Activated T-cell treated with anti-CD3 and anti-CD28 coated beads for 24 hours (primary cell): ENCODE data around the gene FRS3.
A peak's percentile ranks its signal among the peaks of the same experiment; 100 is the strongest.

Experiments used
- DNase-seq: peaks from one replicate; pipeline ENCODE4 v3.0.0-alpha.2; 2020; ENCODE audit warnings: low read depth

The FRS3 gene

DNA sequence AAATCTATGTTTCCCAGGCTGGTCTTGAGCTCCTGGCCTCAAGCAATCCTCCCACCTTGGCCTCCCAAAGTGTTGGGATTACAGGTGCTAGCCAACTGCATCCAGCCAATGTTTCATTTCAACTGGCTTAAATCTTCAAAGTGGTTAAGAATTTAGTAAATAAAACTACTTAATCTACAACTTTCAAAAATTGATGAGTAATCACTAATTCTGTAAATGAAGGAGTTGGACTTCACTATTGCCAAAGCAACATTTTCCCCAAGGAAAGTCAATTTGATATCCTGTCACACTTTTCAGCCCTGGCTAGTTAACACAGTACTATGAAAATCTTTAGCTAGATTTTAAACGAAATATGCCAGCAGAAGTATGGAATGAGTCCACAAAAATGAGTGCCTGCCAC lies 11.6 kb upstream of the FRS3 start:
- no peak for DNase-seq

DNA sequence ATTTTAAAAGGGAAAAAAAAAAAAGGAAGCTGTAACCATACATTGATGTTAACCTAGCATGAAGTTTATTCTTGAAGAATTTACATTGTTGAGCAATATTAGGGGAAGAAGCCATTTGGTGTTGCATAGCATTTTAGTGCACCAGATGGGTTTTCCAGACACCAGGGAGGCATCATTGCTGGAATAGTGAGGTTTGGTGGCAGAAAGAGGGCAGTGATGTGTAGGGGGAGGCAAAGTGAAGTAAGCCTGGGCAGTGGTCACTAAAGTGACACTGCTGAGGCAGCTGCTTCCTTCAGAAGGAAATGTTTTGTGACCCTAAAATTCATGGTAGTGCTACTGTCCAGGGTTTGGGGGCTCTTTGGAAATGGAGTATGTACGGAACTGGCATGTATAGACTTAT lies 10.3 kb upstream of the FRS3 start:
- DNase-seq = no peak

GRCh38 chr6:41789390-41789724 lies 9.7 kb upstream of the FRS3 start:
- DNase-seq = no peak

DNA sequence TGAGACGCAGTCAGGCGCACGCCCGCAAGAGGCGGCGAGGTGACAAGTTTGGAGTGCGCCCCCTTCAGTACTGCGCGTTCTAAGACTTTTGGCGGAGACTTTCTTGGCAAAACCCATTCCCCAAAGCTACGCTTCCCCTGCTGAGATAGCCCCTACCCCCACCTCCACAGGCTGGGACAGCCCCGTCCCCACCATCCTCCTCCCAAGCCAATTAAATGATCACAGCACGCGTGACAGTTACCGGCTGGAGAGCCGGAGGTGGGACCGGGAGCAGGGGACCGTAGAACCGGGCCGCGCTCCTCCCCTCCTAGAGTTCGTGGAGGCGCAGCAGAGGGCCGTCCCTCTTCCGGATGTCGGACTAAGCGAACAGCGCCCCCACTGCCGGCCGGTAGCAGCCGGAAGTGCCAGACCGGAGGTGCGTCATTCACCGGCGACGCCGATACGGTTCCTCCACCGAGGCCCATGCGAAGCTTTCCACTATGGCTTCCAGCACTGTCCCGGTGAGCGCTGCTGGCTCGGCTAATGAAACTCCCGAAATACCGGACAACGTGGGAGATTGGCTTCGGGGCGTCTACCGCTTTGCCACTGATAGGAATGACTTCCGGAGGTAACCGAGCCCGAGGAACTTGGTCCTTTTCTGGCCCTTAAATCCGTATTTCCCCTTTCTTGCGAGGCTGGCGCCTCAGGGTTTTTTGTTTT lies 7.7 kb upstream of the FRS3 start, which contains the start of gene TOMM6:
TOMM6 (plus strand) TSS at position 476 of the 699 bp plus-strand sequence; CDS start at position 480, 4 bp downstream.
- peak; percentile 94 for DNase-seq

DNA sequence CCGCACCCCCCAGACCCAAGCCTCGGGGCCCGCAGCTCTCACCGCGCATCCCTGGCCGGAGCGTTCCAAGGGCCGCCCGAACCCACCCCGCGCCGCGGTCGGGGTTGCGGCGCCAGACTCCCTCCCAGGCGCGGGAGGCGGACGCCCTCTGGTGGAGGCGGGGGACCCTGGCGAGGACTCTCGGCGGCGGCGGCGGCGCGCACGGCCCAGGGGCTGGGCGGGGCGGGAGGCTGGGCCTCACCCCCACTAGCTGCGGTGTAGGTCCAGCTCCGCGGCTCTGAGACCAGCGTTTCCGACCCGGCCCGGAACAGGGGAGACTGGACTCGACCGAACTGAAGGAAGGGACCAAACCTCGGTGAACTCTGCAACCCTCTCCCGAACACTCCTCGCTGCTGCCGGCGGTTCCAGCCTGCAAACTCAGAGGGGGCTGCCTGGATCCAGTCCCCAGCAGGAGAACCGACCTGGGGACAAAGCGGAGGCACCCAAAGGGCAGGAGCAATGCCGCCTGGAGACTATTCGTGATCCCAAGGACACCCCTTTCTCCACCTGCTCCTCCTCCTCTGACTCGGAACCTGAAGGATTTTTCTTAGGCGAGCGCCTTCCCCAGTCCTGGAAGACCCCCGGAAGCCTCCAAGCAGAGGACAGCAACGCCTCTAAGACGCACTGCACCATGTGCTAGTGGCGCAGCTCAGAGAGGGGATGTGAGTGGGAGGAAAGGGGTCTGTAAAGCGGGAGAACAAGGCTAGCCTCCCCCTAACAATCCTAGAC lies 6.9 kb upstream of the FRS3 start:
- DNase-seq = peak; percentile 84

GRCh38 chr6:41785689-41786450 lies 6.2 kb upstream of the FRS3 start:
- DNase-seq = no peak

GRCh38 chr6:41785254-41785653 lies 5.6 kb upstream of the FRS3 start:
- DNase-seq = no peak

- DNase-seq = no peak
Observed at GRCh38 chr6:41784581-41785171, 5.0 kb upstream of the FRS3 start.

DNA sequence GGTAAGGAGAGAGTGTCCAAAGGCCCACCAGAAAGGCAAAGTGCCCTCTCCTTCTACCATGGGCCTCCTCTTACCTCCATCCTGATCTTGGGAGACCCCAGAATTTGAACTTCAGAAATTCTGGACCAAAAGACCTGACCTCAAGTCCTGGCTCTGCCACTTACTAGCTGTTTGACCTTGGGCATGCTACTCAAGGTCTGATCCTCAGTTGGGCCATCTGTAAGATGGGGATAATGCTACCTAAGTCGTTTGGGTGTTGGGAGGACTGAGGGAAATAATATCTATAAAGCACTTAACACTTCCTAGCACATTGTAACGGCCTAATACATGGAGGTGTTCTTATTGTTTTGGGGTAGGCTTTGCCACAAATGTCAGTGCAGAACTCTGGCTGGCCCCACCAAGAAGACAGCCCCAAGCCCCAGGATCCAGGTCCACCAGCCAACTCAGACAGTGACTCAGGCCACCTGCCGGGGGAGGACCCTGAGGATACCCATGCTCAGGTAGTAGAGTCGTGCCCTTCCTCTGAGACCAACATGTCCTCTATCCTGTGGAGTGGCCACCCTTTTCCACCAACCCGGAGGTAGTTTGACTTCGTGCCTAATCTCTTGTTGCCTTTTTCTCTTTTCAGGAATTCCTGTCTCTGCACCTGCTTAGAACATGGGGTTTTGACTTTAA lies 3.5 kb upstream of the FRS3 start:
- DNase-seq = no peak

- DNase-seq = no peak
Observed at GRCh38 chr6:41781366-41781730, 1.6 kb upstream of the FRS3 start.

- DNase-seq = no peak
Observed at GRCh38 chr6:41780551-41781365, 1.1 kb upstream of the FRS3 start, which contains the start of gene PRICKLE4. TSS of gene PRICKLE4 (plus strand) at chr6:41780782. CDS start at chr6:41783474, 2,692 bp downstream.

DNA sequence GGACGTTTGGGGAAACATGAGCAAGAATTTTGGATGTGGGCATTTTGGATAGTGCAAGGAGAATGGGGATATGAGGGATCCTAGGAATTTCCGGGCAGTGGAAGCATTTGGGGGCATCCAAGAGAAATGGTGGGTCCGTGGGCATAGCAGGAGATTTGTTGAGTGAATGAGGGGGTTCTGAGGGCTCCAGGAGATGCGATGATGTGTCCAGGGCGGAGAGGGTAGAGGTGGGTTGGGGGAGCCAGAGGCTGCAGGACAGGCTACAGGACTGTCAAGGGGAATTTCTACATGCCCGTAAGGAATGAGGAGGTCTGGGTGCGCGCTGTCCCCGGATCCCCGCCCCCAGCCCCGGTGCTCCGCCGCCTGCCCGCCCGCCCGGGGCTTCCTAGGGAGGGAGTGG lies 364 bp downstream of the FRS3 start:
- no peak for DNase-seq

DNA sequence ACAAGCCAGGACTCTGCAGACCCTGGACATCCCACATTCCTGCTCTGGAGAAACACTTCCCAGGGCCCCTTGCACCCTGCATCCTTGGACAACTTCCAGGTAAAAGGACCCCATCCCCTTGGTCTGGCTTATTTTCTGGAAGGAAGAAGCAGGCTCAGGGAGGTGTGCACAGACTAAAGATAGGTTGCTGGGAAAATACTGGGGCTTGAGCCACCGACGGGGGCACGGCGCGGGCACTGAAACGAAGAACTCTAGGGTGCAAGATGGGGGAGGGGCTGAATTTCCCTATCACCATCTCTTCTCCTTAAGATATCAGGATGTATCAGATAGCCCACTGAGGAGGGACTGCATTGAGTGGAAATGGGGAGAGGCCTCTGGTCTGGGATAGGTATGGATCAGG lies 805 bp downstream of the FRS3 start:
- no peak for DNase-seq

- DNase-seq = no peak
Observed at GRCh38 chr6:41777551-41778285, 2.0 kb downstream of the FRS3 start.

GRCh38 chr6:41775293-41775882 lies 4.3 kb downstream of the FRS3 start:
- DNase-seq = no peak

GRCh38 chr6:41774841-41775240 lies 4.9 kb downstream of the FRS3 start:
- DNase-seq = no peak

DNA sequence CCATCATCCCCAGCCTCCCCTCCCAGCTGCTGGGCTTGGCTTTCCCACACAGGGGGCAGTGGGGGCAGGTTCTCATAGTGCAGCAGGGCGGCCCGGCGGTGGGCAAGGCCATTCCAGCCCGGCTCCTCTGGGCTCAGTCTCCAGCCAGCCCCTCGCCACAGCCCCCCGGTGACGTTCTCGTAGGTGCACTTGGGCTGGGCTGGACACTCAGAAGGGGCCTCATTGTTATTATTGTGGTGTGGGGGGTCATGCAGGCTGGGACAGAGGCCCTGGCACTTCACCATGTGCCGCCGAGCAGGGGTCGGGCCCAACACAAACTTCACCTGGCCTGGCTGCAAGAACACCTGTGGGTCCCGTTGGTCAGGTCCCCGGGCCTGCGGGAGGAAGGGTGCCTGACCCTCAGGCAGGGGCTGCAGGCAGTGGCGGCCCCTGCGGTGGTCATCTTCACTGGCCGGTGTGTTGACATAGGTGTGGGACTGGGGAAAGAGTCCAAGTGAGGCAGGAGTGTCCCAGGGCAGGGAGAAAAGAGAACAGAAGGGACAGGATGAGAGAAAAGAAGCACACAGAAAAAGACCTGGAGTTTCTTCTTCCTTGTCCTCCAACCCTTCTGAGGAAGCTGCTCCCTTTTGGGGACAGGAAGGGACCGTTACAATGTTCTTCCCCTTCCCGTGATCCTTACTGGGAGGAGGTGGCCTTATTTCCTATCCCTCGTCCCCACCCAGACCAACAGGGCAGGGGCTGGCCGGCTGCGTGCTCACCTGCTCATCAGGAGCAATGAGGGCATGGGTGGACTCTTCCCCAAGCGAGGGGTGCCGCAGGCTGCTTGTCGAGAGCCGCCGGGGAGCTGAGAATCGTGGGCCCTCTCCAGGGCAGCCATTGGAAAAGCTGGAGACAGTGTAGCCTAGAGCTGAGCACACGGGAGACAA lies 8.4 kb downstream of the FRS3 start:
- DNase-seq = no peak

DNA sequence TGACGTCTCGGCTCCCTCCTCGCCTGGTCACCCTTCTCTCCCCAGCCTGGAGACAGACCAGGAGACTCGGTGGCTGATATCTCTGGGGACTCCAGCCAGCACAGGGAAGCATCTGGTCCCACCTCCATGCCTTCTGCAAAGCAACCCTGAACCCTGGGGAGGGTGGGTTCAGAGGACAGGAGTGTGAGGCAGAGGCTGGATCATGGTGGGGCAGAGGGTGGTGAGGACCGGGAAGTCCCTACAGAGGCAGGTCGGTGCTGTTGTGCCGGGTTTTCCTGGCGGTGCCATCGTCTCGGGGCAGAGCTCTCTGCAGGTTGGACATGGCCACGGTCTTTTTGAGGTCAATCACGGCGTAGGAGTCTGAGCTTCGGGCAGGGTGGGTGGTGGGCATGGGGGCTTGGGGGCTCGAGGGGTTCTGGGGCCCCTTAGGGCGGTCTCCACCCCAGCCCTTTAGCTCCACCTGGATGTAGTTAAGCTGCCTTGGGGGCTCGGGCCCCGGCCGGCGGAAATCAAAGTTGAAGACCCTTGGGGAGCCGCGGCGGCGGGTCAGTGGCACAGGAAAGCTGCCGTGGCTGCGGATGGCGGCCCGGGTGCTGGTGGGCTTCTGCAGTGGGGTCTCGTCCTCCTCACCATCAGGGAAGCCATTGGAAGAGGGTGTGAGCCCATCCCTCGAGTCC lies 9.2 kb downstream of the FRS3 start:
- no peak for DNase-seq
